ENCODE results near the gene ADAP1.
"Not testable (repeated sequence)": the region's sequence is repeated elsewhere in the genome, so short reads cannot be mapped to it uniquely, and the experiment has no call there.

ADAP1 gene

GRCh38 chr7:875476-876076 lies 78.9 kb downstream of the ADAP1 start:
- no peak for DNase-seq

- DNase-seq, result no peak
Measured at GRCh38 chr7:875051-875450, 79.4 kb downstream of the ADAP1 start.

- DNase-seq, result no peak
Measured at GRCh38 chr7:874031-874749, 80.3 kb downstream of the ADAP1 start.

- DNase-seq, result peak; percentile 69
Measured at GRCh38 chr7:873367-874002, 81.0 kb downstream of the ADAP1 start.

GRCh38 chr7:872685-873084 lies 81.8 kb downstream of the ADAP1 start:
- not testable (repeated sequence) for DNase-seq

GRCh38 chr7:871900-872537 lies 82.5 kb downstream of the ADAP1 start:
- DNase-seq, result no peak

GRCh38 chr7:869348-869747 lies 85.1 kb downstream of the ADAP1 start:
- no peak for DNase-seq

- DNase-seq, result no peak
Measured at GRCh38 chr7:868189-868486, 86.3 kb downstream of the ADAP1 start.

- DNase-seq, result no peak
Measured at GRCh38 chr7:867406-868188, 86.9 kb downstream of the ADAP1 start.

- no peak for DNase-seq
Measured at GRCh38 chr7:867001-867405, 87.5 kb downstream of the ADAP1 start.

- DNase-seq, result no peak
Measured at GRCh38 chr7:865921-866320, 88.6 kb downstream of the ADAP1 start.

- DNase-seq, result no peak
Measured at GRCh38 chr7:863106-863505, 91.4 kb downstream of the ADAP1 start.

- DNase-seq, result no peak
Measured at GRCh38 chr7:862157-862556, 92.3 kb downstream of the ADAP1 start.

- DNase-seq, result no peak
Measured at GRCh38 chr7:861222-861621, 93.3 kb downstream of the ADAP1 start.

- DNase-seq, result no peak
Measured at GRCh38 chr7:860149-860548, 94.3 kb downstream of the ADAP1 start.

- DNase-seq, result no peak
Measured at GRCh38 chr7:859359-860030, 95.0 kb downstream of the ADAP1 start.

- no peak for DNase-seq
Measured at GRCh38 chr7:857661-858060, 96.8 kb downstream of the ADAP1 start.

- DNase-seq, result no peak
Measured at GRCh38 chr7:856444-857095, 97.9 kb downstream of the ADAP1 start.

GRCh38 chr7:855686-856369 lies 98.7 kb downstream of the ADAP1 start:
- no peak for DNase-seq

- DNase-seq, result no peak
Measured at GRCh38 chr7:854118-854775, 100.2 kb downstream of the ADAP1 start.

Measured in activated CD8-positive, alpha-beta memory T cell treated with anti-CD3 and anti-CD28 coated beads, Interleukin-2, amount 50 U/mL, for 4 hours (primary cell).